Omental fat pad (tissue), 4 donors: Measurements from ENCODE around the gene FOXP1. TPM values are rescaled to one million over a fixed set of nuclear protein-coding genes. Genes with fewer than 3 reads are reported as not detected.

ENCODE experiments used
- ATAC-seq: fragments of 150-250 bp; one replicate; pipeline ENCODE4 v1.9.1; 2016; ENCODE audit warnings: mild to moderate bottlenecking, moderate library complexity; ENCODE audit not compliant: low FRiP score
- DNase-seq: peaks from one replicate; pipeline ENCODE4 v3.0.0-alpha.2; 2019; ENCODE audit warnings: low spot score
- CTCF ChIP-seq, 3 donors: fragments of 450-650 bp; IDR thresholded peaks; one replicate each; pipeline ENCODE4 v1.5.1; 2016 to 2017; ENCODE audit warnings: antibody characterized with exemption in 3 of 3, mild to moderate bottlenecking in 3 of 3, moderate library complexity in 2 of 3
- total RNA-seq, 4 donors: library from RNA; depleted of rRNA; stranded (reverse); fragments of >200 nt; gene quantifications; one replicate each; pipeline ENCODE4 v1.1.0, GENCODE V29; 2016

The FOXP1 gene
- total RNA-seq, 4 donors from 2014 or later = 72.4 to 128 (median 76.7) TPM

GRCh38 chr3:71618538-71618937 lies 35.0 kb upstream of the FOXP1 start:
- no peak for ATAC-seq
- no peak for DNase-seq
- no peak for TF ChIP-seq CTCF (IDR thresholded peaks at IDR 0.05)

- no peak for TF ChIP-seq CTCF (IDR thresholded peaks at IDR 0.05)
- DNase-seq = no peak
- ATAC-seq = no peak
Measured at GRCh38 chr3:71616571-71617021, 33.1 kb upstream of the FOXP1 start.

GRCh38 chr3:71614869-71615268 lies 31.3 kb upstream of the FOXP1 start:
- no peak for DNase-seq
- ATAC-seq = no peak
- no peak for TF ChIP-seq CTCF (IDR thresholded peaks at IDR 0.05)

GRCh38 chr3:71614426-71614825 lies 30.9 kb upstream of the FOXP1 start:
- DNase-seq (no peak), ATAC-seq (no peak)
- TF ChIP-seq CTCF (IDR thresholded peaks at IDR 0.05) = no peak

- TF ChIP-seq CTCF (IDR thresholded peaks at IDR 0.05) = no peak
- no peak for ATAC-seq
- DNase-seq = no peak
Measured at GRCh38 chr3:71611099-71611498, 27.6 kb upstream of the FOXP1 start.

- ATAC-seq = no peak
- no peak for TF ChIP-seq CTCF (IDR thresholded peaks at IDR 0.05)
- no peak for DNase-seq
Measured at GRCh38 chr3:71607364-71607763, 23.8 kb upstream of the FOXP1 start.

- no peak for TF ChIP-seq CTCF (IDR thresholded peaks at IDR 0.05)
- no peak for ATAC-seq
Measured at GRCh38 chr3:71606582-71606981, 23.1 kb upstream of the FOXP1 start.

More at GRCh38 chr3:71606582-71606981, 23.1 kb upstream of the FOXP1 start:
- no peak for DNase-seq
